GM21360 (cell line): ENCODE data around the gene PNPLA5.
"Not testable (repeated sequence)": the region's sequence is repeated elsewhere in the genome, so short reads cannot be mapped to it uniquely, and the experiment has no call there.

Experiments used
- ATAC-seq: cut with Tn5 transposase; IDR thresholded peaks from one replicate; pipeline ENCODE4 v1.9.1; 2021; ENCODE audit warnings: mild to moderate bottlenecking, moderate library complexity; ENCODE audit not compliant: unreplicated experiment

PNPLA5 gene

GRCh38 chr22:43882122-43882767, 9.6 kb downstream of the PNPLA5 start:
- ATAC-seq: no peak

- ATAC-seq: no peak
Measured at GRCh38 chr22:43881091-43882061, 10.4 kb downstream of the PNPLA5 start.

- no peak for ATAC-seq
Measured at GRCh38 chr22:43880541-43880991, 11.2 kb downstream of the PNPLA5 start.

- ATAC-seq: no peak
Measured at GRCh38 chr22:43879901-43880540, 11.8 kb downstream of the PNPLA5 start.

GRCh38 chr22:43878831-43879550, 12.8 kb downstream of the PNPLA5 start:
- no peak for ATAC-seq

- ATAC-seq: no peak
Measured at GRCh38 chr22:43878079-43878795, 13.6 kb downstream of the PNPLA5 start.

GRCh38 chr22:43876866-43877509, 14.8 kb downstream of the PNPLA5 start:
- ATAC-seq: no peak

- no peak for ATAC-seq
Measured at GRCh38 chr22:43869799-43870198, 22.0 kb downstream of the PNPLA5 start.

GRCh38 chr22:43869001-43869400, 22.8 kb downstream of the PNPLA5 start:
- not testable (repeated sequence) for ATAC-seq

GRCh38 chr22:43867839-43868635, 23.8 kb downstream of the PNPLA5 start:
- no peak for ATAC-seq

- no peak for ATAC-seq
Measured at GRCh38 chr22:43862882-43863202, 29.0 kb downstream of the PNPLA5 start.

GRCh38 chr22:43862074-43862881, 29.5 kb downstream of the PNPLA5 start, which contains the start of gene SULT4A1:
SULT4A1 (minus strand) TSS chr22:43862513; CDS start chr22:43862382, 131 bp downstream.
- no peak for ATAC-seq

GRCh38 chr22:43861529-43861928, 30.3 kb downstream of the PNPLA5 start:
- no peak for ATAC-seq

- no peak for ATAC-seq
Measured at GRCh38 chr22:43860831-43861230, 31.0 kb downstream of the PNPLA5 start.

GRCh38 chr22:43860126-43860525, 31.7 kb downstream of the PNPLA5 start:
- ATAC-seq: no peak

- ATAC-seq: no peak
Measured at GRCh38 chr22:43859621-43860020, 32.2 kb downstream of the PNPLA5 start.

- no peak for ATAC-seq
Measured at GRCh38 chr22:43859176-43859575, 32.6 kb downstream of the PNPLA5 start.
